SK-N-SH treated with all-trans-retinoic acid at 6 μM for 48 hours (cell line): ENCODE measurements around the gene ANGPTL5.

Experiments used
- ARNTL ChIP-seq: fragments of 450-650 bp; formaldehyde crosslinking; IDR thresholded peaks from 2 replicates; pipeline ENCODE4 v1.5.0; 2020; ENCODE audit warnings: low read depth, mild to moderate bottlenecking, moderate library complexity, borderline replicate concordance
- CREB5 ChIP-seq: fragments of 250-450 bp; sonication (Bioruptor Pico); IDR thresholded peaks from 2 replicates; pipeline ENCODE4 v1.5.1; 2020; ENCODE audit warnings: low read depth, mild to moderate bottlenecking, moderate library complexity
- CSDC2 ChIP-seq: fragments of 250-450 bp; sonication (Bioruptor Pico); IDR thresholded peaks from 2 replicates; pipeline ENCODE4 v1.5.0; 2020; ENCODE audit warnings: mild to moderate bottlenecking, moderate library complexity
- GLIS3 ChIP-seq: fragments of 250-450 bp; sonication (Bioruptor Pico); IDR thresholded peaks from 2 replicates; pipeline ENCODE4 v1.5.0; 2020; ENCODE audit warnings: mild to moderate bottlenecking, moderate library complexity
- ISL1 ChIP-seq: fragments of 250-450 bp; sonication (Bioruptor Pico); IDR thresholded peaks from 2 replicates; pipeline ENCODE4 v2.1.2; 2022; ENCODE audit warnings: mild to moderate bottlenecking, moderate library complexity
- OSR1 ChIP-seq: fragments of 250-450 bp; sonication (Bioruptor Pico); IDR thresholded peaks from 2 replicates; pipeline ENCODE4 v1.8.0; 2022; ENCODE audit warnings: moderate library complexity, mild to moderate bottlenecking, inconsistent platforms
- PATZ1 ChIP-seq: fragments of 250-450 bp; sonication (Bioruptor Pico); IDR thresholded peaks from 2 replicates; pipeline ENCODE4 v1.8.0; 2020; ENCODE audit warnings: mild to moderate bottlenecking, moderate library complexity, borderline replicate concordance
- RARB ChIP-seq: fragments of 250-450 bp; sonication (Bioruptor Pico); IDR thresholded peaks from 2 replicates; pipeline ENCODE4 v1.8.0; 2021; ENCODE audit warnings: mild to moderate bottlenecking, moderate library complexity
- TCF4 ChIP-seq: fragments of 250-450 bp; sonication (Bioruptor Pico); IDR thresholded peaks from 2 replicates; pipeline ENCODE4 v1.8.0; 2021; ENCODE audit warnings: mild to moderate bottlenecking, moderate library complexity, borderline replicate concordance
- ZFP3 ChIP-seq: fragments of 250-450 bp; sonication (Bioruptor Pico); IDR thresholded peaks from 2 replicates; pipeline ENCODE4 v1.5.0; 2020; ENCODE audit warnings: mild to moderate bottlenecking, moderate library complexity
- ZFP30 ChIP-seq: fragments of 450-650 bp; formaldehyde crosslinking; IDR thresholded peaks from 2 replicates; pipeline ENCODE4 v1.5.0; 2022; ENCODE audit warnings: mild to moderate bottlenecking, moderate library complexity
- ZNF70 ChIP-seq: fragments of 450-650 bp; formaldehyde crosslinking; IDR thresholded peaks from 2 replicates; pipeline ENCODE4 v1.5.0; 2020; ENCODE audit warnings: mild to moderate bottlenecking, moderate library complexity
- ZNF8 ChIP-seq: fragments of 450-650 bp; formaldehyde crosslinking; IDR thresholded peaks from 2 replicates; pipeline ENCODE4 v1.5.0; 2020; ENCODE audit warnings: mild to moderate bottlenecking, moderate library complexity
- TF ChIP-seq, protein P1 (sequence below): fragments of 250-450 bp; sonication (Bioruptor Pico); IDR thresholded peaks from 2 replicates; pipeline ENCODE4 v1.8.0; 2021; ENCODE audit warnings: low read depth, mild to moderate bottlenecking, moderate library complexity, borderline replicate concordance

- TF ChIP-seq CSDC2 (CRISPR knock-in tag), result no peak
- no peak for TF ChIP-seq ISL1 (CRISPR knock-in tag)
- no peak for TF ChIP-seq TCF4 (CRISPR knock-in tag)
- no peak for TF ChIP-seq PATZ1 (CRISPR knock-in tag)
- no peak for TF ChIP-seq ZNF70 (CRISPR knock-in tag)
- TF ChIP-seq RARB, result no peak
- TF ChIP-seq ZNF8 (CRISPR knock-in tag), result no peak
- TF ChIP-seq ZFP3, result no peak
- no peak for TF ChIP-seq CREB5 (CRISPR knock-in tag)
- no peak for TF ChIP-seq OSR1 (CRISPR knock-in tag)
- no peak for TF ChIP-seq ZFP30
- TF ChIP-seq GLIS3 (CRISPR knock-in tag), result no peak
- no peak for TF ChIP-seq ARNTL (CRISPR knock-in tag)
- TF ChIP-seq, protein P1, sequence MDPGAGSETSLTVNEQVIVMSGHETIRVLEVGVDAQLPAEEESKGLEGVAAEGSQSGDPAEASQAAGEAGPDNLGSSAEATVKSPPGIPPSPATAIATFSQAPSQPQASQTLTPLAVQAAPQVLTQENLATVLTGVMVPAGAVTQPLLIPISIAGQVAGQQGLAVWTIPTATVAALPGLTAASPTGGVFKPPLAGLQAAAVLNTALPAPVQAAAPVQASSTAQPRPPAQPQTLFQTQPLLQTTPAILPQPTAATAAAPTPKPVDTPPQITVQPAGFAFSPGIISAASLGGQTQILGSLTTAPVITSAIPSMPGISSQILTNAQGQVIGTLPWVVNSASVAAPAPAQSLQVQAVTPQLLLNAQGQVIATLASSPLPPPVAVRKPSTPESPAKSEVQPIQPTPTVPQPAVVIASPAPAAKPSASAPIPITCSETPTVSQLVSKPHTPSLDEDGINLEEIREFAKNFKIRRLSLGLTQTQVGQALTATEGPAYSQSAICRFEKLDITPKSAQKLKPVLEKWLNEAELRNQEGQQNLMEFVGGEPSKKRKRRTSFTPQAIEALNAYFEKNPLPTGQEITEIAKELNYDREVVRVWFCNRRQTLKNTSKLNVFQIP, result no peak
Measured at GRCh38 chr11:101940901-101941520, 24.7 kb upstream of the ANGPTL5 start.
